ENCODE measurements around the gene BCL11A. TPM values are rescaled to one million over a fixed set of nuclear protein-coding genes. Genes with fewer than 3 reads are reported as not detected.

Gene BCL11A
- total RNA-seq, 1 experiment from 2014 or later = 0.33 TPM

DNA sequence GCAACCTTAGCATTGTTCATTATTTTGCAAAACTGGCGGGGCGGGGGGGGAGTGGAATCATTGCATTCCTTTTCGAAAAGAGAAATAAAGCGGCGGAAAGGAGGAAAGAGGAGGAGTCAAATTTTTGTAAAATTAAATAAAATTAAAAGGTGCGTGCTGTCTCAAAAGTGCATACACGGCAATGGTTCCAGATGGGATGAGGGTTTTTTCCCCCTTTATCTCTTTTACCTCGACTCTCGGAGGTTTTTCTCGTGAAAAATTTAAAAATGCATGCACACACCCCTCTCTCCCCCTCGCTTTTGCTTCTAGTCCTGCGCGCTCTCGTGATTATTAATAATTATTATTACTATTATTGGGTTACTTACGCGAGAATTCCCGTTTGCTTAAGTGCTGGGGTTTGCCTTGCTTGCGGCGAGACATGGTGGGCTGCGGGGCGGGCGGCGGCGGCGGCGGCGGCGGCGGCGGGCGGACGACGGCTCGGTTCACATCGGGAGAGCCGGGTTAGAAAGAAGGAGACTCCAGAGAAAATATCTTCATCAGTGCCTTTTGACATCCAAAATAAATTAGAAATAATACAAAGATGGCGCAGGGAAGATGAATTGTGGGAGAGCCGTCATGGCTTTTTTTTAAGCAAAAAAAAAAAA is 481 bp downstream of the BCL11A start:
- no peak for DNase-seq (ENCODE audit: low read depth, low spot score)
- no TSS peak for BruUV-seq (replicated peaks)
- intact Hi-C loops (cut with micrococcal nuclease; ENCODE audit: unreplicated experiment) = loop anchor here (10.0 kb wide), 1 partner anchor 1258 kb away; no protein-coding TSS in a partner anchor
- peaks cover 21% of the 10 kb centered on the region for H3K4me1 ChIP-seq (ENCODE audit: control insufficient read depth, insufficient read depth, low read length)
- ChIA-PET CTCF (no interaction called here), POLR2A (no interaction called here)
- no peaks in the 10 kb centered on the region for H3K9me3 ChIP-seq (ENCODE audit: control insufficient read depth, insufficient read depth, low read depth, low read length)
- no peaks in the 10 kb centered on the region; the same call in 1 of the 2 replicates for H3K36me3 ChIP-seq (ENCODE audit: control insufficient read depth, insufficient read depth, low read length)
- peak overlapping the region; percentile 52 to 67 for H3K4me3 ChIP-seq (ENCODE audit: low read depth in 2 of 2, low read length in 2 of 2)
- H3K27me3 ChIP-seq (ENCODE audit: control insufficient read depth, insufficient read depth, low read length) = peaks cover 39% of the 10 kb centered on the region
- no peak for ATAC-seq
- no peak overlapping the region for H3K27ac ChIP-seq (ENCODE audit: low read length)
- no peak for TF ChIP-seq SIN3A (IDR thresholded peaks at IDR 0.05; ENCODE audit: borderline replicate concordance, insufficient read depth, low read depth, low read length)
- TF ChIP-seq, protein P1, sequence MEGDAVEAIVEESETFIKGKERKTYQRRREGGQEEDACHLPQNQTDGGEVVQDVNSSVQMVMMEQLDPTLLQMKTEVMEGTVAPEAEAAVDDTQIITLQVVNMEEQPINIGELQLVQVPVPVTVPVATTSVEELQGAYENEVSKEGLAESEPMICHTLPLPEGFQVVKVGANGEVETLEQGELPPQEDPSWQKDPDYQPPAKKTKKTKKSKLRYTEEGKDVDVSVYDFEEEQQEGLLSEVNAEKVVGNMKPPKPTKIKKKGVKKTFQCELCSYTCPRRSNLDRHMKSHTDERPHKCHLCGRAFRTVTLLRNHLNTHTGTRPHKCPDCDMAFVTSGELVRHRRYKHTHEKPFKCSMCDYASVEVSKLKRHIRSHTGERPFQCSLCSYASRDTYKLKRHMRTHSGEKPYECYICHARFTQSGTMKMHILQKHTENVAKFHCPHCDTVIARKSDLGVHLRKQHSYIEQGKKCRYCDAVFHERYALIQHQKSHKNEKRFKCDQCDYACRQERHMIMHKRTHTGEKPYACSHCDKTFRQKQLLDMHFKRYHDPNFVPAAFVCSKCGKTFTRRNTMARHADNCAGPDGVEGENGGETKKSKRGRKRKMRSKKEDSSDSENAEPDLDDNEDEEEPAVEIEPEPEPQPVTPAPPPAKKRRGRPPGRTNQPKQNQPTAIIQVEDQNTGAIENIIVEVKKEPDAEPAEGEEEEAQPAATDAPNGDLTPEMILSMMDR (IDR thresholded peaks at IDR 0.05) = no peak
- no peak for TF ChIP-seq TCF7L2 (IDR thresholded peaks at IDR 0.05; ENCODE audit: low read depth, low read length)
- TF ChIP-seq POLR2AphosphoS5 (IDR thresholded peaks at IDR 0.05; ENCODE audit: low read depth, low read length) = no peak
- TF ChIP-seq, protein P2, sequence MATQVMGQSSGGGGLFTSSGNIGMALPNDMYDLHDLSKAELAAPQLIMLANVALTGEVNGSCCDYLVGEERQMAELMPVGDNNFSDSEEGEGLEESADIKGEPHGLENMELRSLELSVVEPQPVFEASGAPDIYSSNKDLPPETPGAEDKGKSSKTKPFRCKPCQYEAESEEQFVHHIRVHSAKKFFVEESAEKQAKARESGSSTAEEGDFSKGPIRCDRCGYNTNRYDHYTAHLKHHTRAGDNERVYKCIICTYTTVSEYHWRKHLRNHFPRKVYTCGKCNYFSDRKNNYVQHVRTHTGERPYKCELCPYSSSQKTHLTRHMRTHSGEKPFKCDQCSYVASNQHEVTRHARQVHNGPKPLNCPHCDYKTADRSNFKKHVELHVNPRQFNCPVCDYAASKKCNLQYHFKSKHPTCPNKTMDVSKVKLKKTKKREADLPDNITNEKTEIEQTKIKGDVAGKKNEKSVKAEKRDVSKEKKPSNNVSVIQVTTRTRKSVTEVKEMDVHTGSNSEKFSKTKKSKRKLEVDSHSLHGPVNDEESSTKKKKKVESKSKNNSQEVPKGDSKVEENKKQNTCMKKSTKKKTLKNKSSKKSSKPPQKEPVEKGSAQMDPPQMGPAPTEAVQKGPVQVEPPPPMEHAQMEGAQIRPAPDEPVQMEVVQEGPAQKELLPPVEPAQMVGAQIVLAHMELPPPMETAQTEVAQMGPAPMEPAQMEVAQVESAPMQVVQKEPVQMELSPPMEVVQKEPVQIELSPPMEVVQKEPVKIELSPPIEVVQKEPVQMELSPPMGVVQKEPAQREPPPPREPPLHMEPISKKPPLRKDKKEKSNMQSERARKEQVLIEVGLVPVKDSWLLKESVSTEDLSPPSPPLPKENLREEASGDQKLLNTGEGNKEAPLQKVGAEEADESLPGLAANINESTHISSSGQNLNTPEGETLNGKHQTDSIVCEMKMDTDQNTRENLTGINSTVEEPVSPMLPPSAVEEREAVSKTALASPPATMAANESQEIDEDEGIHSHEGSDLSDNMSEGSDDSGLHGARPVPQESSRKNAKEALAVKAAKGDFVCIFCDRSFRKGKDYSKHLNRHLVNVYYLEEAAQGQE (IDR thresholded peaks at IDR 0.05; ENCODE audit: insufficient read depth in 1 of 2, low read depth in 2 of 2, low read length in 1 of 2) = no peak
- in situ Hi-C loops (cut with HindIII; ENCODE audit: low pct_unique_long_range_greater_than_20kb, low sequenced_read_pairs) = no loop called here

DNA sequence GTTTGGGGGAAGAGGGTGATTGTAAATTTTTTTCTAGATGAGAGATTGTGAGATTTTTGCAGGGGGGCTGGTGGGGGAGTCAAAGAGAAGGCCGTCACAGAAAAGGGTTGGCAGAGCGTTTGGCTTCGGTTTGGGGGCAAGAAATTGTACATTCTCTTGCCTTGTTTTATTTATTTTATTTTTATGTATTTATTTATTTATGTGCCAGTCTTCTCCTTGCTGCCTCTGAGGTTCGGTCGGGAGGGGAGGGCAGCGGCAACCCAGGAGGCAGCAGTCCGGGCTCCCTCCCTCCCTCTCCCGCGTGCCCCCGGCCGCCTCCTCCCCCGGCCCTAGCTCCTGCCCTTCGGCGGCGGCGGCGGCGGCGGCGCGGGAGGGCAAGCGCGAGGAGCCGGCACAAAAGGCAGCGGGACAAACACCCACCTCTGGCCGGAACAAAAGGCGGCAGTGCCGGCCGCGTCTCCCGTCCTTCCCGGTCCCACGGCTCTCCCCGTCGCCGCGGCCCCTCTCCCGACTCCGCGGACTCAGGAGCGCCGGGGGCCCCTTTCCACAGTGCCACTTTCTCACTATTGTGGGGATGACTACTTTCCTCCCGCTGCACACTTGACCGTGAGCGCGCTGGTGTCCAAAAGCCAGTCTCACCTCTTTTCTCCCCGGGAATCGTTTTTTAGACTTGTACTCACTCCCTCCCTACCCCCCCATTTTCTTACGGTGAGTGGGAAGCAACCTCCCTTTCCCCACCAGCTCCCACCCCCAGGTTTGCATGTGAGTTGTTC is 1.2 kb downstream of the BCL11A start:
- POLR2A ChIA-PET = no interaction called here
- H3K36me3 ChIP-seq (ENCODE audit: control insufficient read depth, insufficient read depth, low read length) = no peaks in the 10 kb centered on the region; the same call in 1 of the 2 replicates
- peaks cover 21% of the 10 kb centered on the region for H3K4me1 ChIP-seq (ENCODE audit: control insufficient read depth, insufficient read depth, low read length)
- in situ Hi-C loops (cut with HindIII; ENCODE audit: low pct_unique_long_range_greater_than_20kb, low sequenced_read_pairs) = no loop called here
- no peak for DNase-seq (ENCODE audit: low read depth, low spot score)
- no peak for TF ChIP-seq TCF7L2 (IDR thresholded peaks at IDR 0.05; ENCODE audit: low read depth, low read length)
- no peak for TF ChIP-seq POLR2AphosphoS5 (IDR thresholded peaks at IDR 0.05; ENCODE audit: low read depth, low read length)
- TF ChIP-seq, protein P1 (IDR thresholded peaks at IDR 0.05) = no peak
- TF ChIP-seq, protein P2 (IDR thresholded peaks at IDR 0.05; ENCODE audit: insufficient read depth in 1 of 2, low read depth in 2 of 2, low read length in 1 of 2) = no peak
- TF ChIP-seq SIN3A (IDR thresholded peaks at IDR 0.05; ENCODE audit: borderline replicate concordance, insufficient read depth, low read depth, low read length) = no peak
- intact Hi-C loops (cut with micrococcal nuclease; ENCODE audit: unreplicated experiment) = loop anchor here (10.0 kb wide), 1 partner anchor 1257 kb away; no protein-coding TSS in a partner anchor
- ATAC-seq = no peak
- H3K27me3 ChIP-seq (ENCODE audit: control insufficient read depth, insufficient read depth, low read length) = peaks cover 41% of the 10 kb centered on the region
- no peaks in the 10 kb centered on the region for H3K9me3 ChIP-seq (ENCODE audit: control insufficient read depth, insufficient read depth, low read depth, low read length)
- peak overlapping the region; percentile 52 to 67 for H3K4me3 ChIP-seq (ENCODE audit: low read depth in 2 of 2, low read length in 2 of 2)
- no peak overlapping the region for H3K27ac ChIP-seq (ENCODE audit: low read length)
- CTCF ChIA-PET = no interaction called here
- no TSS peak for BruUV-seq (replicated peaks)
